ENCODE results near the gene ZDHHC11.
"Not testable (repeated sequence)": the region's sequence is repeated elsewhere in the genome, so short reads cannot be mapped to it uniquely, and the experiment has no call there.

The ZDHHC11 gene

GRCh38 chr5:775961-776861 lies 74.6 kb downstream of the ZDHHC11 start:
- Histone ChIP-seq H3K27me3 (ENCODE audit: insufficient read depth, low read length, poor library complexity) (no peaks in the 10 kb centered on the region), H3K4me3 (ENCODE audit: low read length) (no peak overlapping the region), H3K4me1 (ENCODE audit: control insufficient read depth, low read depth, low read length) (no peaks in the 10 kb centered on the region), H3K4me2 (ENCODE audit: low read length) (no peak overlapping the region), H3K27ac (ENCODE audit: low read depth, low read length) (no peak overlapping the region), H4K5ac (ENCODE audit: low read length) (no peak overlapping the region), H4K8ac (ENCODE audit: low read depth, low read length) (no peak overlapping the region), H3K56ac (ENCODE audit: low read length) (no peak overlapping the region), H2BK5ac (ENCODE audit: low read length) (no peak overlapping the region), H3K79me2 (ENCODE audit: control insufficient read depth, insufficient read depth, low read length) (no peaks in the 10 kb centered on the region), H2BK15ac (replicated peaks; ENCODE audit: low read depth) (no peak overlapping the region), H3K36me3 (ENCODE audit: control insufficient read depth, insufficient read depth, low read length) (no peaks in the 10 kb centered on the region), H3K18ac (ENCODE audit: low read length) (no peak overlapping the region), H3K79me1 (ENCODE audit: low read length) (no peaks in the 10 kb centered on the region), H2AK5ac (ENCODE audit: low read length) (no peak overlapping the region), H3K4ac (ENCODE audit: low read depth, low read length) (no peak overlapping the region), H3K9ac (ENCODE audit: low read length) (no peak overlapping the region), H2BK120ac (ENCODE audit: low read depth, low read length) (no peak overlapping the region), H3K23ac (ENCODE audit: low read length) (no peak overlapping the region)
- WGBS (ENCODE audit: extremely low coverage, insufficient coverage, low lambda C conversion rate): no CpG with 5 or more reads among the region's 20 CpGs
- DNase-seq: no peak

- not testable (repeated sequence) for DNase-seq; H2AK5ac ChIP-seq (ENCODE audit: low read length); H3K4me3 ChIP-seq (ENCODE audit: low read length); H3K4me2 ChIP-seq (ENCODE audit: low read length); H2BK15ac ChIP-seq (replicated peaks; ENCODE audit: low read depth); H2BK120ac ChIP-seq (ENCODE audit: low read depth, low read length); H3K36me3 ChIP-seq (ENCODE audit: control insufficient read depth, insufficient read depth, low read length); H3K9ac ChIP-seq (ENCODE audit: low read length); H3K23ac ChIP-seq (ENCODE audit: low read length); H3K79me1 ChIP-seq (ENCODE audit: low read length); H2BK5ac ChIP-seq (ENCODE audit: low read length); H3K27me3 ChIP-seq (ENCODE audit: insufficient read depth, low read length, poor library complexity); H3K56ac ChIP-seq (ENCODE audit: low read length); H3K79me2 ChIP-seq (ENCODE audit: control insufficient read depth, insufficient read depth, low read length); H3K4me1 ChIP-seq (ENCODE audit: control insufficient read depth, low read depth, low read length); H4K5ac ChIP-seq (ENCODE audit: low read length); H3K4ac ChIP-seq (ENCODE audit: low read depth, low read length); H3K27ac ChIP-seq (ENCODE audit: low read depth, low read length); H3K18ac ChIP-seq (ENCODE audit: low read length); H4K8ac ChIP-seq (ENCODE audit: low read depth, low read length)
- WGBS (ENCODE audit: extremely low coverage, insufficient coverage, low lambda C conversion rate): no CpG with 5 or more reads among the region's 9 CpGs
Measured at GRCh38 chr5:775595-775960, 75.2 kb downstream of the ZDHHC11 start.

GRCh38 chr5:774854-775505 lies 75.8 kb downstream of the ZDHHC11 start:
- not testable (repeated sequence) for H2BK120ac ChIP-seq (ENCODE audit: low read depth, low read length); H4K8ac ChIP-seq (ENCODE audit: low read depth, low read length); H2BK5ac ChIP-seq (ENCODE audit: low read length); H2AK5ac ChIP-seq (ENCODE audit: low read length); H3K27ac ChIP-seq (ENCODE audit: low read depth, low read length); H3K79me2 ChIP-seq (ENCODE audit: control insufficient read depth, insufficient read depth, low read length); H2BK15ac ChIP-seq (replicated peaks; ENCODE audit: low read depth); H3K79me1 ChIP-seq (ENCODE audit: low read length); H3K18ac ChIP-seq (ENCODE audit: low read length); H3K4me2 ChIP-seq (ENCODE audit: low read length); H3K9ac ChIP-seq (ENCODE audit: low read length); H3K56ac ChIP-seq (ENCODE audit: low read length); H3K4me1 ChIP-seq (ENCODE audit: control insufficient read depth, low read depth, low read length); H3K27me3 ChIP-seq (ENCODE audit: insufficient read depth, low read length, poor library complexity); DNase-seq; H4K5ac ChIP-seq (ENCODE audit: low read length); H3K36me3 ChIP-seq (ENCODE audit: control insufficient read depth, insufficient read depth, low read length); H3K4ac ChIP-seq (ENCODE audit: low read depth, low read length); H3K23ac ChIP-seq (ENCODE audit: low read length); H3K4me3 ChIP-seq (ENCODE audit: low read length)
- WGBS (ENCODE audit: extremely low coverage, insufficient coverage, low lambda C conversion rate): no CpG with 5 or more reads among the region's 18 CpGs

GRCh38 chr5:774304-774703 lies 76.5 kb downstream of the ZDHHC11 start:
- not testable (repeated sequence) for H3K23ac ChIP-seq (ENCODE audit: low read length); H2BK15ac ChIP-seq (replicated peaks; ENCODE audit: low read depth); H3K79me2 ChIP-seq (ENCODE audit: control insufficient read depth, insufficient read depth, low read length); H3K4me2 ChIP-seq (ENCODE audit: low read length); H3K27me3 ChIP-seq (ENCODE audit: insufficient read depth, low read length, poor library complexity); H3K18ac ChIP-seq (ENCODE audit: low read length); H2AK5ac ChIP-seq (ENCODE audit: low read length); H3K4me3 ChIP-seq (ENCODE audit: low read length); H3K36me3 ChIP-seq (ENCODE audit: control insufficient read depth, insufficient read depth, low read length); H3K27ac ChIP-seq (ENCODE audit: low read depth, low read length); H3K4ac ChIP-seq (ENCODE audit: low read depth, low read length); H4K5ac ChIP-seq (ENCODE audit: low read length); H4K8ac ChIP-seq (ENCODE audit: low read depth, low read length); H3K4me1 ChIP-seq (ENCODE audit: control insufficient read depth, low read depth, low read length); H2BK120ac ChIP-seq (ENCODE audit: low read depth, low read length); H3K9ac ChIP-seq (ENCODE audit: low read length); H3K79me1 ChIP-seq (ENCODE audit: low read length); H3K56ac ChIP-seq (ENCODE audit: low read length); H2BK5ac ChIP-seq (ENCODE audit: low read length)
- peak; percentile 44 for DNase-seq
- no CpG with 5 or more reads among the region's 6 CpGs for WGBS (ENCODE audit: extremely low coverage, insufficient coverage, low lambda C conversion rate)

GRCh38 chr5:773517-774264 lies 77.1 kb downstream of the ZDHHC11 start:
- H3K9ac ChIP-seq (ENCODE audit: low read length): no peak overlapping the region
- H3K23ac ChIP-seq (ENCODE audit: low read length): no peak overlapping the region
- no peak overlapping the region for H3K27ac ChIP-seq (ENCODE audit: low read depth, low read length)
- no peak overlapping the region for H2BK5ac ChIP-seq (ENCODE audit: low read length)
- no peak for DNase-seq
- no peaks in the 10 kb centered on the region for H3K4me1 ChIP-seq (ENCODE audit: control insufficient read depth, low read depth, low read length)
- no peaks in the 10 kb centered on the region for H3K79me2 ChIP-seq (ENCODE audit: control insufficient read depth, insufficient read depth, low read length)
- no peak overlapping the region for H2AK5ac ChIP-seq (ENCODE audit: low read length)
- H3K4me3 ChIP-seq (ENCODE audit: low read length): no peak overlapping the region
- H3K27me3 ChIP-seq (ENCODE audit: insufficient read depth, low read length, poor library complexity): no peaks in the 10 kb centered on the region
- no peaks in the 10 kb centered on the region for H3K79me1 ChIP-seq (ENCODE audit: low read length)
- no peak overlapping the region for H2BK120ac ChIP-seq (ENCODE audit: low read depth, low read length)
- no CpG with 5 or more reads among the region's 12 CpGs for WGBS (ENCODE audit: extremely low coverage, insufficient coverage, low lambda C conversion rate)
- no peak overlapping the region for H3K4me2 ChIP-seq (ENCODE audit: low read length)
- no peak overlapping the region for H3K56ac ChIP-seq (ENCODE audit: low read length)
- H4K8ac ChIP-seq (ENCODE audit: low read depth, low read length): no peak overlapping the region
- no peak overlapping the region for H2BK15ac ChIP-seq (replicated peaks; ENCODE audit: low read depth)
- H3K4ac ChIP-seq (ENCODE audit: low read depth, low read length): no peak overlapping the region
- H4K5ac ChIP-seq (ENCODE audit: low read length): no peak overlapping the region
- no peaks in the 10 kb centered on the region for H3K36me3 ChIP-seq (ENCODE audit: control insufficient read depth, insufficient read depth, low read length)
- no peak overlapping the region for H3K18ac ChIP-seq (ENCODE audit: low read length)

All from mesendoderm (in vitro differentiated cells).